ENCODE results near the gene PELI1.

GRCh38 chr2:64115808-64116598, 28.2 kb downstream of the PELI1 start:
- TF ChIP-seq POLR2A (IDR thresholded peaks at IDR 0.05; ENCODE audit: low read length) (no peak), GATA1 (IDR thresholded peaks at IDR 0.05; ENCODE audit: low read depth, low read length) (no peak)
